ENCODE measurements around the gene TMED4. TPM values are rescaled to one million over a fixed set of nuclear protein-coding genes. Genes with fewer than 3 reads are reported as not detected.

TMED4 gene
- total RNA-seq, 1 donor from 2014 or later = 88.9 TPM

DNA sequence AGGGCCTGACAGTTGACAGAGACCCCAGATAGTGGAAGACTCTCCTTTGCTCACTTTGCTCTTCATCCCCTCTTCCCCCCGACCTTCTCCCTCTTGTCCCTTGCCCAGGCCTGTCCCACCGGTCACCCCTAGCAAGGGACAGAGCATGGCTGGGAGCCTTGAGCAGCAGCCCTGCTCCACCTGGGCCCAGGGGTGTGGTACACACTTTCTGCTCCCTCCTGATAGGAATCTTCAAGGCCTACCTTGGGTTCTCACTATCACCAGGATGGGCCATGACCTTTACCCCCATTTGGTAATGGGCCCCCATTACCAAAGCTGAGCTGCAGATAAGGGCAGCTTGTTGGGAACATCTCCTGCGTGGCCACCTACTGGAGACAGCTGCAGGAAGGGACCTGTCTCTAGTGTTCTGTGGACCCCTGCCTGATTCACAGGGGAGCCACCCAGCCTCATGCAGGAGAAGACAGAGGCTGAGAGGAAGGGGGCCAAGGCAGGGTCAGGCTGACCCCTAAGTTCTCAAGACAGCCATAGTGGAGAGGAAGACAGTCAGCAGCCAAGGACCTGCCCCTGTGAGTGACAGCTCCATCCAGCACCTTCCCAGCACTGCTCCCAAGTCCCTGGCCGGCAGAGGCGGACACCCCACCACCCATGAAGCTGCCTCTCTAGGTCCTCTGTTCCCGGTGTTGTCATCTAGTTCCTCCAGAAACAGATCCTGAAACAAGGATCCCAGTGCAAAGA, 40.0 kb downstream of the TMED4 start:
- Mint-ChIP-seq H3K36me3 (ENCODE audit: low read depth) (no peaks in the 10 kb centered on the region), H3K9me3 (no peaks in the 10 kb centered on the region), H3K4me1 (no peaks in the 10 kb centered on the region), H3K4me3 (no peak overlapping the region), H3K27me3 (ENCODE audit: low read depth) (peaks cover 6% of the 10 kb centered on the region), H3K27ac (ENCODE audit: unreplicated experiment) (no peak overlapping the region)
- no peak for DNase-seq (ENCODE audit: low read depth, low spot score)
- TF ChIP-seq, protein P1, sequence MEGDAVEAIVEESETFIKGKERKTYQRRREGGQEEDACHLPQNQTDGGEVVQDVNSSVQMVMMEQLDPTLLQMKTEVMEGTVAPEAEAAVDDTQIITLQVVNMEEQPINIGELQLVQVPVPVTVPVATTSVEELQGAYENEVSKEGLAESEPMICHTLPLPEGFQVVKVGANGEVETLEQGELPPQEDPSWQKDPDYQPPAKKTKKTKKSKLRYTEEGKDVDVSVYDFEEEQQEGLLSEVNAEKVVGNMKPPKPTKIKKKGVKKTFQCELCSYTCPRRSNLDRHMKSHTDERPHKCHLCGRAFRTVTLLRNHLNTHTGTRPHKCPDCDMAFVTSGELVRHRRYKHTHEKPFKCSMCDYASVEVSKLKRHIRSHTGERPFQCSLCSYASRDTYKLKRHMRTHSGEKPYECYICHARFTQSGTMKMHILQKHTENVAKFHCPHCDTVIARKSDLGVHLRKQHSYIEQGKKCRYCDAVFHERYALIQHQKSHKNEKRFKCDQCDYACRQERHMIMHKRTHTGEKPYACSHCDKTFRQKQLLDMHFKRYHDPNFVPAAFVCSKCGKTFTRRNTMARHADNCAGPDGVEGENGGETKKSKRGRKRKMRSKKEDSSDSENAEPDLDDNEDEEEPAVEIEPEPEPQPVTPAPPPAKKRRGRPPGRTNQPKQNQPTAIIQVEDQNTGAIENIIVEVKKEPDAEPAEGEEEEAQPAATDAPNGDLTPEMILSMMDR (conservative IDR thresholded peaks at IDR 0.05) = no peak

DNA sequence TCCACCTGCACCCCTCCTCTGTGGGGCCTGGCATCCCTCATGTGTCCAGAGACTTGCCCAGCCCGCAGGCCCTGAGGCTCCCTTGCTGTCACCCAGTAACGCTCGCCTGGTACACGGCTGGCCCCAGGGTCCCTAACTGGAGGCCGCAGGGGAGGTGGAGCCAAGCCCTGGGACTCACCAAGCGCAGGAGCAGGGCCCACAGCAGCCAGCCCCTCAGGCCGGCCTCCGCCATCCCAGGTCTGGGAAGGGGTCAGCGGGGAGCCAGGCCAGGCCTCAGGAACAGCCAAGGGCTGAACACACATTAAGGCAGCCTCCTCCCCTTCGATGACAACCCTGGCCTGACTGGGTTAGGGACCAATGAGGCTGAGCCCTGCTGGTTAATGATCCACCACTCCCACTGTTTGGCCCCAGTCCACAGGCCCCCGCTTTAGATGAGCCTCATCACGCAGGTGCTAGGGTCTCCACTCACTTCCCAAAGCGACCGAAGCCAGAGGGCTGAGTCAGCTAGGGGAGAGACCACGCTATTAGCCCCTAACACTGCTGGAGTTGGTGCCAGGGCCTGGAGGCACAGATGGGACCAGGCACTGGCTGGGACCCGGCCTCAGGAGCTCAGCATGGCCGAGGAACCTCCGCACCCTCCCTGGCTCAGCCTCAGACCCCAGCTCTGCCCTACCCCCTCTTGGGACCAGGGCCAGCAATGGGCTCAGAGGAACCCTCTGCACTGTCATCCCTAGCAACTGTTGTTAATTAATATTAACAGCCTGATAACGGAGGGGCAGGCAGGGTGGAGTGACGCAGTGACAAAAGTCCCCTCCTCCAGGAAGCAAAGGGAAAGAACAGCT, 40.8 kb downstream of the TMED4 start, which contains the start of gene NPC1L1:
Gene NPC1L1, minus strand, starts transcription at position 303 of the 842 bp plus-strand sequence. Its CDS starts 71 bp downstream, at position 232.
- Mint-ChIP-seq H3K4me1 (no peaks in the 10 kb centered on the region), H3K4me3 (no peak within 1 kb of the TSS), H3K9me3 (no peaks in the 10 kb centered on the region), H3K27ac (ENCODE audit: unreplicated experiment) (no peak within 1 kb of the TSS), H3K27me3 (ENCODE audit: low read depth) (no peaks in the 10 kb centered on the region), H3K36me3 (ENCODE audit: low read depth) (no peaks in the 10 kb centered on the region)
- no peak for DNase-seq (ENCODE audit: low read depth, low spot score)
- TF ChIP-seq, protein P1 (conservative IDR thresholded peaks at IDR 0.05) = no peak

DNA sequence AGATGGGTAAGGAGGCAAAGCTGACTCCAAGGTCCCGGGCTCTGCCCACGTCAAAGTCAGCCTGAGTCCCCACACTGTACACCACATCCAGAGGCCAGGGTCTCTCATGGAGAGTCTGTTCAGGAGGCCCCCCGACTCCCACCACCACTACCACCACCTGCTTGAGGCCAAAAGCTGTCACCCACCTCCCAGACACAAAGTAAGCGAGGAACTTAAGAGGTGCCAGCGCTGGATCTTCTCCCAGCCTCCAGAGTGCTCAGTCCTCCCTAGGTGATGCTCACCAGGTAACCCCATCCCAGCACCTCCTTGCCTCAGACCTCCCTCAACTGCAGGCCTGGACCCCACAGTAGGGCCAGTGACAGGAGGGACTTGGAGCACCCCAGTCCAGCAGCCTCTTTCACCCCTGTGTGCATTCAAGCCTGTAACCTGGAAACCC, 41.4 kb downstream of the TMED4 start:
- H3K27ac Mint-ChIP-seq (ENCODE audit: unreplicated experiment) = no peak overlapping the region
- no peak overlapping the region for H3K4me3 Mint-ChIP-seq

DNA sequence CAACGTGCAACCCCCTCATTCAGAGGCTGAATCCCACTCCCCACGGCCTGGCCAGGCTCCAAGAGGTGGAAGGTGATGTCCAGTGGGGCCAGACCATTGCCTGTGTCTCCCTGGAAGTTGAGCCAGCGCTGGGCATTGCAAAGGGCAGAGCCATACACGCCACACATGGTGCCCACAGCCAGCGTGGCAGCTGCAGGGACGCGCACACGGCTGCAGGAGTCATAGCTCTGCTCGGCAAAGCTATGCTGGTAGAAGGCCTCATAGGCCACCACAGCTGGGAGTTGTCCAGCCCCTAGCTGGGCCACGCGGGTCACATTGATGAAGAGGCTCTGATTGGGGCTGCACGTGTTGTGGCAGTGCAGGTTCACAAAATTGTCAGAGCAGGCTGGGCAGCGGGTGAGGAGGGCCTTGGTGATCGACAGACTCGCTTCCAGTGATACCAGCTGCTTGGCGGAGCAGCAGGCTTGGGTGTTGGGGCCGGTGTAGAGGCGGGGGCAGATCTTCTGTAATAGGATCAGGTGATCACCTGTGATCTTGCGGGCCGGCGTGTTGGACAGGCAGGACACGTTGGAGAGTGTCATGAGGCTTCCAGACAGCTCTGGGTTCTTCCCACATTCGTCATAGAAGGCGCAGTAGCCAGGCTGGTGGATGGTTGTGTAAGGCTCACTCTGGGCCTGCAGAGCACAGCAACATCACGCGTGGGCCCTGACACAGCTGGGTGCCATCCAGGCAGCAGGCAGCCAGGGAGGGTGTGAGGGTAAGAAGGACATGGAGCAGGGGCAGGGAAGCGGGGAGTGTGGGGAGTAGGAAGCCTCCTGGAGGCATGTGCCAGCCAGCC, 42.1 kb downstream of the TMED4 start:
- Mint-ChIP-seq H3K27me3 (ENCODE audit: low read depth) (no peaks in the 10 kb centered on the region), H3K4me1 (no peaks in the 10 kb centered on the region), H3K36me3 (ENCODE audit: low read depth) (no peaks in the 10 kb centered on the region), H3K4me3 (no peak overlapping the region), H3K9me3 (no peaks in the 10 kb centered on the region), H3K27ac (ENCODE audit: unreplicated experiment) (no peak overlapping the region)
- TF ChIP-seq, protein P1 (conservative IDR thresholded peaks at IDR 0.05) = no peak
- DNase-seq (ENCODE audit: low read depth, low spot score) = no peak

More for the DNA sequence above, 41.4 kb downstream of the TMED4 start:
- H3K9me3 Mint-ChIP-seq = no peaks in the 10 kb centered on the region
- H3K36me3 Mint-ChIP-seq (ENCODE audit: low read depth) = no peaks in the 10 kb centered on the region
- H3K4me1 Mint-ChIP-seq = no peaks in the 10 kb centered on the region
- H3K27me3 Mint-ChIP-seq (ENCODE audit: low read depth) = no peaks in the 10 kb centered on the region
- TF ChIP-seq, protein P1 (conservative IDR thresholded peaks at IDR 0.05) = no peak
- DNase-seq (ENCODE audit: low read depth, low spot score) = no peak

Data from neural crest cell (in vitro differentiated cells).